BE2C (cell line): Measurements from ENCODE around the gene CAMKMT.

Source experiments
- DNase-seq: peaks from one replicate; pipeline ENCODE4 v3.0.0-alpha.2; 2020
- H3K27me3 ChIP-seq: fragments of 250-450 bp; sonication (Bioruptor Pico); 2 replicates; pipeline ENCODE4 v1.5.1; 2020; ENCODE audit warnings: mild to moderate bottlenecking
- H3K36me3 ChIP-seq: fragments of 250-450 bp; sonication (Bioruptor Pico); 2 replicates; pipeline ENCODE4 v1.5.1; 2020; ENCODE audit warnings: mild to moderate bottlenecking
- H3K4me1 ChIP-seq: fragments of 250-450 bp; sonication (Bioruptor Pico); 2 replicates; pipeline ENCODE4 v1.5.1; 2020
- H3K4me3 ChIP-seq: 2 replicates; pipeline ENCODE4 v1.5.1; 2011; ENCODE audit warnings: low read depth, low read length
- H3K9me3 ChIP-seq: fragments of 250-450 bp; sonication (Bioruptor Pico); 2 replicates; pipeline ENCODE4 v1.5.1; 2020
- CTCF ChIP-seq: IDR thresholded peaks from 2 replicates; pipeline ENCODE4 v1.5.1; 2012; ENCODE audit warnings: mild to moderate bottlenecking, low read depth, low read length

CAMKMT gene

GRCh38 chr2:44453259-44453658 lies 91.5 kb downstream of the CAMKMT start:
- DNase-seq: no peak
- no peaks in the 10 kb centered on the region for H3K27me3 ChIP-seq
- TF ChIP-seq CTCF: no peak
- H3K9me3 ChIP-seq: no peaks in the 10 kb centered on the region
- no peaks in the 10 kb centered on the region for H3K36me3 ChIP-seq
- H3K4me3 ChIP-seq: no peak overlapping the region
- H3K4me1 ChIP-seq: no peaks in the 10 kb centered on the region

- H3K27me3 ChIP-seq: no peaks in the 10 kb centered on the region
- DNase-seq: no peak
- no peaks in the 10 kb centered on the region for H3K9me3 ChIP-seq
- H3K4me3 ChIP-seq: no peak overlapping the region
- no peak for TF ChIP-seq CTCF
- no peaks in the 10 kb centered on the region for H3K4me1 ChIP-seq
- H3K36me3 ChIP-seq: no peaks in the 10 kb centered on the region
Observed at GRCh38 chr2:44455877-44456276, 94.1 kb downstream of the CAMKMT start.

- no peak for DNase-seq
- Histone ChIP-seq H3K27me3 (no peaks in the 10 kb centered on the region), H3K4me1 (no peaks in the 10 kb centered on the region), H3K36me3 (no peaks in the 10 kb centered on the region), H3K4me3 (no peak overlapping the region), H3K9me3 (no peaks in the 10 kb centered on the region)
- TF ChIP-seq CTCF: no peak
Observed at GRCh38 chr2:44456946-44457345, 95.2 kb downstream of the CAMKMT start.

DNA sequence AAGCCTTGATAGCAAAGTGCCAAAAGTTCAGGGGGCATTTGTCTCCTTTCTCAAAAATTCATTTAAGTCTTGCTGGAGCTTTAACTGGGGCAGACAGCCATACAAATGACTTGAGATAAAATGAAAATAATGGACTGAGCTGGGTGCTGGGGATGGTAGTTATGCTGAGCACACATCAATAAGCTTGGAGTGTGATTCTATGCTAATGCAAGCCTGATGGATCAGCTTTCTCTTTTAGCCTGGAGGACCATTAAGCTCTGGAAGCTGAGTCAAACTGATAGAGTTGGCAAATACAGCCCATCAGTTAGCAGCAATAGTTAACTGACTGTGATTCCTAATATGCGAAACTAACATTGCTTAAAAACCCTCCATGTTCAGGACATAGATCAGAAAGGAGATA lies 98.0 kb downstream of the CAMKMT start:
- TF ChIP-seq CTCF: no peak
- no peak for DNase-seq
- Histone ChIP-seq H3K36me3 (no peaks in the 10 kb centered on the region), H3K27me3 (no peaks in the 10 kb centered on the region), H3K9me3 (no peaks in the 10 kb centered on the region), H3K4me1 (no peaks in the 10 kb centered on the region), H3K4me3 (no peak overlapping the region)

- no peaks in the 10 kb centered on the region for H3K4me1 ChIP-seq
- no peak for TF ChIP-seq CTCF
- no peak overlapping the region for H3K4me3 ChIP-seq
- H3K9me3 ChIP-seq: no peaks in the 10 kb centered on the region
- no peak for DNase-seq
- no peaks in the 10 kb centered on the region for H3K27me3 ChIP-seq
- H3K36me3 ChIP-seq: no peaks in the 10 kb centered on the region
Observed at GRCh38 chr2:44462934-44463849, 101.4 kb downstream of the CAMKMT start.

- no peaks in the 10 kb centered on the region for H3K9me3 ChIP-seq
- no peaks in the 10 kb centered on the region for H3K36me3 ChIP-seq
- TF ChIP-seq CTCF: no peak
Observed at GRCh38 chr2:44464437-44464836, 102.7 kb downstream of the CAMKMT start.

More at GRCh38 chr2:44464437-44464836, 102.7 kb downstream of the CAMKMT start:
- Histone ChIP-seq H3K27me3 (no peaks in the 10 kb centered on the region), H3K4me1 (no peaks in the 10 kb centered on the region), H3K4me3 (no peak overlapping the region)
- DNase-seq: no peak
